HCT116 (cell line): Measurements from ENCODE around the gene F2RL2. TPM values are rescaled to one million over a fixed set of nuclear protein-coding genes. Genes with fewer than 3 reads are reported as not detected.

ENCODE experiments used
- ATAC-seq: fragments of 200-7000 bp; cut with Tn5 transposase; 2 replicates; pipeline ENCODE4 v1.9.1; 2020; ENCODE audit warnings: mild to moderate bottlenecking, moderate library complexity
- BruUV-seq: library from RNA; stranded (reverse); fragments of 400-500 nt; replicated peaks from 2 replicates; lab custom pipeline; 2021; lab: Mats Ljungman, UMichigan
- CTCF ChIA-PET: fragments of 300-600 bp; sonication (Branson Sonifier 250); formaldehyde crosslinking; loops from one replicate; lab custom pipeline; 2021; ENCODE audit warnings: antibody characterized with exemption; lab: Charles Lee
- POLR2A ChIA-PET: fragments of 300-600, 350-600 bp; sonication (Branson Sonifier 250); formaldehyde crosslinking; loops from one replicate; lab custom pipeline; 2021; ENCODE audit warnings: antibody characterized with exemption; lab: Charles Lee
- RAD21 ChIA-PET, 2 experiments: fragments of 300-600 bp; sonication (Branson Sonifier 250); formaldehyde crosslinking; loops; one replicate each; lab custom pipeline; 2023; ENCODE audit warnings: low total read pairs in 2 of 2; ENCODE audit not compliant: uncharacterized antibody in 2 of 2, unreplicated experiment in 2 of 2, low non-redundant PET in 1 of 2; lab: Charles Lee
- DNase-seq: peaks from one replicate; pipeline ENCODE4 v3.0.0-alpha.2; 2010; ENCODE audit warnings: low read depth, low spot score
- H2AFZ ChIP-seq: fragments of 200-600 bp; shearing (Covaris generic), sonication (generic); 2 replicates; pipeline ENCODE4 v1.6.1; 2017; ENCODE audit warnings: low read depth, mixed run types, mixed read lengths, antibody characterized with exemption, low read length; ENCODE audit not compliant: poor library complexity, severe bottlenecking
- H3K27ac ChIP-seq: 2 replicates; pipeline ENCODE4 v1.5.1; 2012; ENCODE audit warnings: low read depth, low read length
- H3K27me3 ChIP-seq: fragments of 200-600 bp; sonication (generic); 2 replicates; pipeline ENCODE4 v1.6.1; 2016; ENCODE audit warnings: mixed run types, low read length, mixed read lengths; ENCODE audit not compliant: insufficient read depth
- H3K36me3 ChIP-seq, 2 experiments: fragments of 200-500 bp in 1 of 2; fragments of 200-600 bp in 1 of 2; sonication (Bioruptor generic) in 1 of 2; sonication (generic) in 1 of 2; 2 replicates each; pipeline versions ENCODE4 v1.5.1 to v1.6.1; 2014 to 2016; ENCODE audit warnings: low read length in 2 of 2, inconsistent platforms in 1 of 2, mixed read lengths in 1 of 2, mixed run types in 1 of 2; ENCODE audit not compliant: insufficient read depth in 2 of 2, control insufficient read depth in 1 of 2
- H3K4me1 ChIP-seq, 2 experiments: fragments of 200-600 bp in 1 of 2; sonication (generic) in 1 of 2; 2 replicates each; pipeline versions ENCODE4 v1.5.1 to v1.6.1; 2012 to 2017; ENCODE audit warnings: low read length in 2 of 2, inconsistent platforms in 1 of 2, mild to moderate bottlenecking in 1 of 2, mixed read lengths in 1 of 2, mixed run types in 1 of 2, moderate library complexity in 1 of 2; ENCODE audit not compliant: insufficient read depth in 2 of 2, control insufficient read depth in 1 of 2
- H3K4me2 ChIP-seq: fragments of 200-600 bp; sonication (generic); 2 replicates; pipeline ENCODE4 v1.6.1; 2017; ENCODE audit warnings: mixed run types, low read length, mixed read lengths
- H3K4me3 ChIP-seq, 2 experiments: fragments of 200-600 bp in 1 of 2; sonication (generic) in 1 of 2; replicated peaks in 1 of 2; 2 replicates each; pipeline ENCODE4 v1.5.1; 2011 to 2016; ENCODE audit warnings: low read length in 2 of 2, control low read depth in 1 of 2, low read depth in 1 of 2, mild to moderate bottlenecking in 1 of 2, mixed read lengths in 1 of 2, mixed run types in 1 of 2
- H3K79me2 ChIP-seq: fragments of 200-600 bp; sonication (generic); 2 replicates; pipeline ENCODE4 v1.6.1; 2017; ENCODE audit warnings: mild to moderate bottlenecking, mixed run types, low read length, moderate library complexity, mixed read lengths; ENCODE audit not compliant: insufficient read depth
- H3K9ac ChIP-seq: fragments of 200-600 bp; sonication (generic); 2 replicates; pipeline ENCODE4 v1.6.1; 2016; ENCODE audit warnings: low read length, mixed read lengths
- H3K9me2 ChIP-seq: fragments of 200-600 bp; sonication (generic), shearing (Covaris generic); 2 replicates; pipeline ENCODE4 v1.6.1; 2017; ENCODE audit warnings: mixed run types, mild to moderate bottlenecking, moderate library complexity; ENCODE audit not compliant: insufficient read depth
- H3K9me3 ChIP-seq, 2 experiments: fragments of 200-500 bp in 1 of 2; fragments of 200-600 bp in 1 of 2; sonication (Bioruptor generic) in 1 of 2; sonication (generic) in 1 of 2; 2 replicates each; pipeline ENCODE4 v1.6.1; 2014 to 2017; ENCODE audit warnings: low read length in 2 of 2, mixed read lengths in 2 of 2, inconsistent platforms in 1 of 2, low read depth in 1 of 2, mild to moderate bottlenecking in 1 of 2, mixed run types in 1 of 2, moderate library complexity in 1 of 2; ENCODE audit not compliant: control insufficient read depth in 1 of 2, insufficient read depth in 1 of 2
- H4K20me1 ChIP-seq: fragments of 200-600 bp; sonication (generic), shearing (Covaris generic); 2 replicates; pipeline ENCODE4 v1.6.1; 2017; ENCODE audit warnings: mixed run types, mild to moderate bottlenecking, moderate library complexity; ENCODE audit not compliant: insufficient read depth
- CEBPB ChIP-seq: IDR thresholded peaks from 2 replicates; pipeline ENCODE4 v1.6.1; 2012; ENCODE audit warnings: low read depth
- CTCF ChIP-seq, 3 experiments: fragments of 200-600 bp in 1 of 3; sonication (generic) in 1 of 3; IDR thresholded peaks in 2 of 3; conservative IDR thresholded peaks in 1 of 3; 2 replicates each; pipeline ENCODE4 v1.5.1; 2012 to 2017; ENCODE audit warnings: low read depth in 2 of 3, low read length in 2 of 3, antibody characterized with exemption in 1 of 3, borderline replicate concordance in 1 of 3, control low read depth in 1 of 3, mild to moderate bottlenecking in 1 of 3, mixed read lengths in 1 of 3, mixed run types in 1 of 3, moderate library complexity in 1 of 3; ENCODE audit not compliant: insufficient read depth in 1 of 3
- EGR1 ChIP-seq: IDR thresholded peaks from 2 replicates; pipeline ENCODE4 v1.6.1; 2012; ENCODE audit warnings: low read depth
- ELF1 ChIP-seq: IDR thresholded peaks from 2 replicates; pipeline ENCODE4 v1.6.1; 2012; ENCODE audit warnings: low read depth, borderline replicate concordance
- FOSL1 ChIP-seq: IDR thresholded peaks from 2 replicates; pipeline ENCODE4 v1.6.1; 2012; ENCODE audit warnings: low read depth
- POLR2A ChIP-seq: IDR thresholded peaks from 2 replicates; pipeline ENCODE4 v1.7.0; 2011; ENCODE audit warnings: borderline replicate concordance; ENCODE audit not compliant: insufficient read depth, insufficient read length; ENCODE audit errors: extremely low read depth
- YY1 ChIP-seq: IDR thresholded peaks from 2 replicates; pipeline ENCODE4 v1.6.1; 2011; ENCODE audit warnings: low read length, low read depth, moderate library complexity, mild to moderate bottlenecking; ENCODE audit not compliant: insufficient replicate concordance; ENCODE audit errors: extremely low read depth
- ZBTB33 ChIP-seq: IDR thresholded peaks from 2 replicates; pipeline ENCODE4 v1.6.1; 2011; ENCODE audit warnings: mild to moderate bottlenecking, low read length, moderate library complexity; ENCODE audit not compliant: insufficient replicate concordance; ENCODE audit errors: extremely low read depth
- intact Hi-C: fragments of 100-400 bp; cut with micrococcal nuclease; formaldehyde crosslinking; loops from 2 replicates; pipeline ENCODE4 v1.10.0; 2022
- total RNA-seq: library from RNA; stranded (reverse); gene quantifications from one replicate; pipeline ENCODE4 v1.2.1, GENCODE V29; 2021; ENCODE audit not compliant: unreplicated experiment
- TF ChIP-seq, protein P1 (sequence below): IDR thresholded peaks from 2 replicates; pipeline ENCODE4 v1.6.1; 2012

F2RL2 gene
- total RNA-seq, 1 experiment from 2014 or later = 0.07 TPM

GRCh38 chr5:76612942-76613341, 10.3 kb downstream of the F2RL2 start:
- Histone ChIP-seq H3K36me3 (no peaks in the 10 kb centered on the region), H3K79me2 (no peaks in the 10 kb centered on the region), H3K27ac (no peak overlapping the region), H3K4me2 (no peak overlapping the region), H3K9ac (no peak overlapping the region), H2AFZ (no peak overlapping the region), H3K4me1 (peaks cover 0 to 4% of the 10 kb centered on the region in 2 experiments; a peak in 1 of 4 replicates), H3K9me2 (no peaks in the 10 kb centered on the region; the same call in 1 of the 2 replicates), H3K4me3 (no peak overlapping the region), H4K20me1 (no peaks in the 10 kb centered on the region), H3K9me3 (no peaks in the 10 kb centered on the region), H3K27me3 (no peaks in the 10 kb centered on the region)
- ATAC-seq = no peak
- RAD21 ChIA-PET = no interaction called here
- no peak for DNase-seq
- CTCF ChIA-PET = no interaction called here
- BruUV-seq = no TSS peak
- TF ChIP-seq CEBPB (no peak), POLR2A (no peak), EGR1 (no peak), ELF1 (no peak), YY1 (no peak), CTCF (IDR thresholded peaks at IDR 0.05 in 2 of 3, conservative IDR thresholded peaks at IDR 0.05 in 1 of 3; ENCODE audit: borderline replicate concordance in 1 of 3, insufficient read depth in 1 of 3, low read depth in 2 of 3, low read length in 2 of 3) (no peak), FOSL1 (no peak), ZBTB33 (no peak)
- TF ChIP-seq, protein P1, sequence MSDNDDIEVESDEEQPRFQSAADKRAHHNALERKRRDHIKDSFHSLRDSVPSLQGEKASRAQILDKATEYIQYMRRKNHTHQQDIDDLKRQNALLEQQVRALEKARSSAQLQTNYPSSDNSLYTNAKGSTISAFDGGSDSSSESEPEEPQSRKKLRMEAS = no peak
- intact Hi-C loops = no loop called here
- POLR2A ChIA-PET = interaction anchor here (1.1 kb wide), 1 partner anchor 206 kb away, joined by 4 read pairs; the partner anchor contains the start of gene F2RL1
